KMS-11 (cell line): ENCODE results near the gene KRT75.
"Not testable (repeated sequence)": the region's sequence is repeated elsewhere in the genome, so short reads cannot be mapped to it uniquely, and the experiment has no call there.

Source experiments
- H2AFZ ChIP-seq: fragments of 200-600 bp; sonication (generic); 2 replicates; pipeline ENCODE4 v1.6.1; 2016; ENCODE audit warnings: antibody characterized with exemption, mixed run types, low read depth
- H3K27ac ChIP-seq: fragments of 200-600 bp; sonication (generic); 2 replicates; pipeline ENCODE4 v1.6.1; 2016; ENCODE audit warnings: mild to moderate bottlenecking, mixed run types
- H3K27me3 ChIP-seq: fragments of 200-600 bp; sonication (generic); 2 replicates; pipeline ENCODE4 v1.6.1; 2017; ENCODE audit warnings: mild to moderate bottlenecking, low read depth, mixed run types, moderate library complexity; ENCODE audit not compliant: insufficient read depth
- H3K36me3 ChIP-seq: fragments of 200-600 bp; sonication (generic); 2 replicates; pipeline ENCODE4 v1.6.1; 2017; ENCODE audit warnings: mild to moderate bottlenecking, mixed run types; ENCODE audit not compliant: insufficient read depth
- H3K4me1 ChIP-seq: fragments of 200-600 bp; sonication (generic); 2 replicates; pipeline ENCODE4 v1.6.1; 2016; ENCODE audit warnings: mild to moderate bottlenecking, low read depth, mixed run types; ENCODE audit not compliant: poor library complexity, severe bottlenecking
- H3K4me2 ChIP-seq: fragments of 200-600 bp; sonication (generic); 2 replicates; pipeline ENCODE4 v1.7.0; 2016; ENCODE audit warnings: mild to moderate bottlenecking, mixed run types
- H3K4me3 ChIP-seq: fragments of 200-600 bp; sonication (generic); IDR thresholded peaks from 2 replicates; pipeline ENCODE4 v1.6.1; 2017; ENCODE audit warnings: low read depth, low read length, mixed read lengths; ENCODE audit not compliant: insufficient read depth
- H3K79me2 ChIP-seq: fragments of 200-600 bp; sonication (generic); 2 replicates; pipeline ENCODE4 v1.6.1; 2016; ENCODE audit warnings: low read depth, mixed run types; ENCODE audit not compliant: insufficient read depth
- H3K9ac ChIP-seq: fragments of 200-600 bp; sonication (generic); 2 replicates; pipeline ENCODE4 v1.6.1; 2016; ENCODE audit warnings: mild to moderate bottlenecking, mixed run types
- H4K20me1 ChIP-seq: fragments of 200-600 bp; sonication (generic); 2 replicates; pipeline ENCODE4 v1.6.1; 2016; ENCODE audit warnings: mild to moderate bottlenecking, mixed run types; ENCODE audit not compliant: insufficient read depth
- TF ChIP-seq, protein P1 (sequence below): fragments of 200-600 bp; sonication (generic); conservative IDR thresholded peaks from 2 replicates; pipeline ENCODE4 v1.6.1; 2017; ENCODE audit warnings: low read depth, mild to moderate bottlenecking, antibody characterized with exemption, low read length, moderate library complexity, mixed read lengths

KRT75 gene

DNA sequence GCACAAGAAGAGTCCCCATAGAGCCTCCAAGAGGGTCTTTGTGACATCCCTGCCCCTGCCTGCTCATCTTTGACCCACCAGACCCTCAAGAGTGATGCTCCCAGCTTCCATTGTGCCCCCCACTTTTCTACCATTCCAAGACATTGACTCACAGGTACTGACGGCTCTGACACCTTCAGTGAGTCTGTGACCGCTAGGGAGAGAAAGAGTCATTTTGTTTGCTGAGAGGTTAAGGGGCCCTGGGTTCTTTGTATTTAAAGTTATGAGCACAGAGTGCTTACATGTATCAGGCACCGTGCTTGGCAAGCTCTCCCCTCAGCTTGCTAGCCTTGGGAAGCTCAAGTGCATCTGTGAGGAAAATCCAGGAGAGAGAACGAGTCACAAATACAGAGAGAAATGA is 21.0 kb downstream of the KRT75 start:
- Histone ChIP-seq H3K27ac (no peak overlapping the region), H2AFZ (no peak overlapping the region), H3K79me2 (no peaks in the 10 kb centered on the region), H4K20me1 (no peaks in the 10 kb centered on the region), H3K4me3 (no peak overlapping the region), H3K27me3 (peaks cover 10% of the 10 kb centered on the region; the same call in 1 of the 2 replicates), H3K36me3 (no peaks in the 10 kb centered on the region), H3K4me2 (no peak overlapping the region), H3K4me1 (no peaks in the 10 kb centered on the region), H3K9ac (no peak overlapping the region)
- TF ChIP-seq, protein P1, sequence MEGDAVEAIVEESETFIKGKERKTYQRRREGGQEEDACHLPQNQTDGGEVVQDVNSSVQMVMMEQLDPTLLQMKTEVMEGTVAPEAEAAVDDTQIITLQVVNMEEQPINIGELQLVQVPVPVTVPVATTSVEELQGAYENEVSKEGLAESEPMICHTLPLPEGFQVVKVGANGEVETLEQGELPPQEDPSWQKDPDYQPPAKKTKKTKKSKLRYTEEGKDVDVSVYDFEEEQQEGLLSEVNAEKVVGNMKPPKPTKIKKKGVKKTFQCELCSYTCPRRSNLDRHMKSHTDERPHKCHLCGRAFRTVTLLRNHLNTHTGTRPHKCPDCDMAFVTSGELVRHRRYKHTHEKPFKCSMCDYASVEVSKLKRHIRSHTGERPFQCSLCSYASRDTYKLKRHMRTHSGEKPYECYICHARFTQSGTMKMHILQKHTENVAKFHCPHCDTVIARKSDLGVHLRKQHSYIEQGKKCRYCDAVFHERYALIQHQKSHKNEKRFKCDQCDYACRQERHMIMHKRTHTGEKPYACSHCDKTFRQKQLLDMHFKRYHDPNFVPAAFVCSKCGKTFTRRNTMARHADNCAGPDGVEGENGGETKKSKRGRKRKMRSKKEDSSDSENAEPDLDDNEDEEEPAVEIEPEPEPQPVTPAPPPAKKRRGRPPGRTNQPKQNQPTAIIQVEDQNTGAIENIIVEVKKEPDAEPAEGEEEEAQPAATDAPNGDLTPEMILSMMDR, result no peak

DNA sequence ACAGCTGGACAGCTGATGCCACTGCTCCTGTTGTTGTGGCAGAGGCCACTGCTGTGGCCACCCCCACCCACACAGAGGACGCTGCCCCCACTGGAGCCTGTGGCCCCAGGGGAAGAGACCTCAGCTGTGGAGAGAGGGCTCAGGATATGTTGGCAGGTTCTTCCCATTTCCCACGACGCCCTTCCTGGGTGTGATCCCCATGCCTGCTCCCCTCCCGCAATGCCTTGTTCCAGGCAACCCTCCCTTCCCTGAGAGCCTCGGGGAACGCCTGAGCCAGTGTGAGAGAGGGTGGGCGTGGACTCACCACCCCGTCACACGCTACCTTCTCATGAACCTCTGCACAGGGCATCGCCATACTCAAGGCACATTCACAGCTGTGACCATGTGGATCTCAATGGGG is 22.4 kb downstream of the KRT75 start:
- H3K27ac ChIP-seq, result no peak overlapping the region
- TF ChIP-seq, protein P1, result no peak
- peaks cover 19% of the 10 kb centered on the region; the same call in 1 of the 2 replicates for H3K27me3 ChIP-seq
- H2AFZ ChIP-seq, result no peak overlapping the region
- H3K79me2 ChIP-seq, result no peaks in the 10 kb centered on the region
- no peak overlapping the region for H3K4me2 ChIP-seq
- no peak overlapping the region for H3K4me3 ChIP-seq
- no peaks in the 10 kb centered on the region for H4K20me1 ChIP-seq
- H3K4me1 ChIP-seq, result no peaks in the 10 kb centered on the region
- no peak overlapping the region for H3K9ac ChIP-seq
- H3K36me3 ChIP-seq, result no peaks in the 10 kb centered on the region

DNA sequence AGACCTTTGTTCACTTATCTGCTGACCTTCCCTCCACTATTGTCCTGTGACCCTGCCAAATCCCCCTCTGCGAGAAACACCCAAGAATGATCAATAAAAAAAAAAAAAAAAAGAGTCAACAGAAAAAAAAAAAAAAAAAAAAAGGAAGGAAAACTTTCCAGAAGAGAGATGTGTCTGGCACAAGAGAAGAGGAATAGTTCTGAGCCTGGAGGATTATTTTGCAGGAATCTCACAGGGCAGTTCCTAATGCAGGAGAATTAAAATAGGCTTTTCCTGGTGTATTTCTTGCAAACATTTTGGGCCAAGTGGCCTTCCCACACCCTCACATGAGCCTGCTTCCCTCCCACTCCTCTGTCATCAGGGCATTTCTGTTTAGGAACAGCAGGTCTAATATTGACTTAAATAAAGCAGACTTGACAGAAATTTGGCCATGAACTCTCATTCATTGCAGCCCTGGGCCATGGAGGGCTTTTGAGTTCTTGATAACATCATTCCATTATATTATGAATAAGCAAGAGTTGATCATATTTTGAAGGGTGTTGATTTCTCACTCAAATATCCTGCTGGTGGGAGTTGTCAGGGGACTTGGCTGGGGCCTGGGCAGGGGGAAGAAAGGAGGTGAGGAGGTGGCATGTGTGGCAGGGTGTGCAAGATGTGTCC is 23.5 kb downstream of the KRT75 start:
- H4K20me1 ChIP-seq, H2AFZ ChIP-seq, H3K27ac ChIP-seq, H3K36me3 ChIP-seq, H3K4me2 ChIP-seq, H3K4me3 ChIP-seq, H3K79me2 ChIP-seq, H3K9ac ChIP-seq, H3K4me1 ChIP-seq: not testable (repeated sequence)
- H3K27me3 ChIP-seq, result peaks cover 25% of the 10 kb centered on the region; the same call in 1 of the 2 replicates

DNA sequence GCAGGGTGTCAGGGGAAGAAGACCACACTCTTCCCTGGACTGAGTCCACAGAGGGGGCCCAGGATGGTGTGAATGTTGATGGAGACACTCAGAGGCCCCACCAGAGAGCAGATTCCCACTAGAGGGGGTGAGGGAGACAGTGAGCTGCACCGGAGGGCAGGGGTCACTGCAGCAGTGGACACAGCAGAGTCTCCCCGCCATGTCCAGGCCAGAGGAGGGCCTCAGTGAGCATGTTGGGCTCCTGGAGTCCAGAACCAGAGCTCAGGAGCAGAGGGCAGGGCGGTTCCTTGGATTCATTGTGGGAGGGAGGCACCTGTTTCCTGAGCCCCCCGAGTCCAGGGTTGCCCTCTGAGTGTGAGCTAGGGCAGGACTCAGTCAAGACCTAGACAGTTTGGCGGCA is 26.3 kb downstream of the KRT75 start:
- Histone ChIP-seq H3K27ac (no peak overlapping the region), H3K4me1 (no peaks in the 10 kb centered on the region)

DNA sequence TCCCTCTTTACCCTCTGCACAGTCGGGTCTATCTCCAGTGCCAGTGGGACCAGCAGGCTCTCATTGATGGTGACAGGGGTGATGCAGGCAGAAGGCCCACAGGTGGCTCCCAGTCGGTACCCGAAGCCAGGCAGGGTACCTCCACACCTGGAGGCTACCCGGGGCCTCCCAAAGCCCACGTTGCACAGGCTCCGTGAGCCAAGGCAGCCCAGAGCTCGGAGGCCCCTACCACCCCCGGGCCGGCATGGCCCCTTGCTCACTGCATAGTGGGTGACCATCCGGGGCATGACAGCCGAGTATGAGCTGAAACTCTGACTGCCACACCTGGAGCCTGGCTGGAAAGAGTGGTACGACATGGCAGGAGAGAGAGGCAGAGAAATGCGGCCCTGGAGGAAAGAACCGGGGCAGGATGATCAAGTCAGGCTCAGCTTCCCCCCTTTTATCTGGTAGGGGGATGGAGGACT is 28.2 kb downstream of the KRT75 start, which contains the start of gene KRT82:
Gene KRT82, minus strand, starts transcription at position 414 of the 464 bp plus-strand sequence. Its CDS starts 58 bp downstream, at position 356.
- no peak within 1 kb of the TSS for H2AFZ ChIP-seq
- H3K4me3 ChIP-seq, result no peak within 1 kb of the TSS
- no peak within 1 kb of the TSS for H3K27ac ChIP-seq
- H3K4me2 ChIP-seq, result no peak within 1 kb of the TSS
- H4K20me1 ChIP-seq, result no peaks in the 10 kb centered on the region
- no peaks in the 10 kb centered on the region for H3K36me3 ChIP-seq
- no peak within 1 kb of the TSS for H3K9ac ChIP-seq
- H3K4me1 ChIP-seq, result no peaks in the 10 kb centered on the region
- TF ChIP-seq, protein P1, result no peak
- H3K27me3 ChIP-seq, result peaks cover 52% of the 10 kb centered on the region
- H3K79me2 ChIP-seq, result no peaks in the 10 kb centered on the region

More for the DNA sequence above, 26.3 kb downstream of the KRT75 start:
- Histone ChIP-seq H3K79me2 (no peaks in the 10 kb centered on the region), H3K36me3 (no peaks in the 10 kb centered on the region), H3K4me2 (no peak overlapping the region), H3K9ac (no peak overlapping the region), H3K4me3 (no peak overlapping the region), H2AFZ (no peak overlapping the region), H3K27me3 (peaks cover 38% of the 10 kb centered on the region; the same call in 1 of the 2 replicates), H4K20me1 (no peaks in the 10 kb centered on the region)
- TF ChIP-seq, protein P1, result no peak
